Fibroblast of villous mesenchyme (primary cell): Measurements from ENCODE around the gene ARMC7. TPM values are rescaled to one million over a fixed set of nuclear protein-coding genes. Genes with fewer than 3 reads are reported as not detected.

Source experiments
- DNase-seq: peaks from one replicate; pipeline ENCODE4 v3.0.0-alpha.2; 2010; ENCODE audit warnings: low read depth
- H3K4me3 ChIP-seq: 2 replicates; pipeline ENCODE4 v1.5.1; 2011; ENCODE audit warnings: low read depth, mild to moderate bottlenecking, low read length
- CTCF ChIP-seq: IDR thresholded peaks from 2 replicates; pipeline ENCODE4 v1.5.1; 2012; ENCODE audit warnings: low read depth, mild to moderate bottlenecking, low read length; ENCODE audit not compliant: insufficient read depth
- total RNA-seq: library from RNA; depleted of rRNA; stranded (reverse); fragments of >200 nt; gene quantifications from 2 replicates; pipeline ENCODE4 v1.2.3, GENCODE V29; 2012

Gene ARMC7
- total RNA-seq, 1 donor, result 3.0 TPM

DNA sequence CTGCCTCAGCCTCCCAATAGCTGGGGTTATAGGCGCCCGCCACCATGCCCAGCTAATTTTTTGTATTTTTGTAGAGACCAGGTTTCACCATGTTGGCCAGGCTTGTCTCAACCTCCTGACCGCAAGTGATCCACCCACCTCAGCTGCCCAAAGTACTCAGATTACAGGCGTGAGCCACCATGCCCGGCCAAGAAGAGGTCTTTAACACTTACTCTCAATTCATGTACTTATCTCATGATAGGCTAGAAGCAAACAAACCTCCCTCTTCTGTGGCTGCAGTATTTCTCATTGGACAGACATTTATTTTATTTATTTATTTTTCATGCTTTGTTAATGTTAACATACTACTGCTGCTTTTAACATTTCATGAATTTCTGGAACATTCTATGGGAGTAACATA is 28.8 kb downstream of the ARMC7 start:
- no peak for TF ChIP-seq CTCF
- no peak overlapping the region for H3K4me3 ChIP-seq

DNA sequence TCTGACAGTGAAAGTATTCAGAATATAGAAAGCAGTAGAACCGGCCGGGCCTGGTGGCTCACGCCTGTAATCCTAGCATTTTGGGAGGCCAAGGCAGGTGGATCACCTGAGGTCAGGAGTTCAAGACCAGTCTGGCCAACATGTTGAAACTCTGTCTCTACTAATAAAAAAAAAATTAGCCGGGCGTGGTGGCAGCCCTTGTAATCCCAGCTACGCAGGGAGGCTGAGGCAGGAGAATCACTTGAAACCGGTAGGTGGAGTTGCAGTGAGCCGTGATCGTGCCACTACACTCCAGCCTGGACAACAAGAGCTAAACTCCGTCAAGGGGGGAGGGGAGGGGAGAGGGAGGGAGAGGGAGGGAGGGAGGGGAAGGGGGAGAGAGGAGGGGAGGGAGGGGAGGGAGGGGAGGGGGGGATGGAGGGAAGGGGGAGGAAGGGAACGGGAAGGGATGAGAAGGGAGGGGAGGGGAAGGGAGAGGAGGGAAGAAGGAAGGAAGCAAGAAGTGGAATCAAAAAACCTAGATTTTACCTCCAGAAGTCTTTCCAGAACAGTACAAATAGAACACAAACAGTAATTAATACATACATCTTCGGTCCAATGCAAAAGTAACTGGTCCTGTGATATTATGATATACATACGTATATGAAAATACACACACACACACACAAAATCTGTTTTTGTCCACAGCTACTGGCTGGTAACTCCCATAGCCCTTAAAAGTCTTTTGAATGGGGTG is 32.6 kb downstream of the ARMC7 start:
- no peak for TF ChIP-seq CTCF
- H3K4me3 ChIP-seq, result no peak overlapping the region
- no peak for DNase-seq

More for the DNA sequence above, 28.8 kb downstream of the ARMC7 start:
- no peak for DNase-seq

DNA sequence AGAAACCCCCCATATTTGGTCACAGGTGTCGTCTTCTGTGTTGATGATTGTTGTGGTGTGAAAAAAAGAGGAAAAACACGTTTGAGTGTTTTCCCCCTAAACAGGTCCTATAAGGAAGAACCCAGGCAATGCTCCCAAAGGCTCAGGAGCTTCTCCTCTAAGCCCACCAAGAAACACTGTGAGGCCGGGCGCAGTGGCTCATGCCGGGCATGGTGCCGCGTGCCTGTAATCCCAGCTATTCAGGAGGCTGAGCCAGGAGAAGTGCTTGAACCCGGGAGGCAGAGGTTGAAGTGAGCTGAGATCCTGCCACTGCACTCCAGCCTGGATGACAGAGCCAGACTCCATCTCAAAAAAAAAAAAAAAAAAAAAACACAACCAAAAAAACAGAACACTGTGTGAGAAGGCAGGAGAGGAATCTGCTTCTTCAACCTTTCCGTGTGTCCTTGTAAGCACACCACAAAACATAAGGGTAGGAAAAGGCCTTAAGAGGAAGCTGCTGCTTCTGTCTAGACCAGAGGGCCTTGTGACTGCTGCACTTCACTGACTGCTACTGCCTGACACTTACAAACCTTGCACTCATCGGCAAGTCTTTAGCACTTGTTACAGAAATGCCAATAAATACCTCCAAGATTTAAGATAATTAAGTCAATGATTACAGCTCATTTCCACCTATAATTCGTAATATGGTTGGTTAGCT is 35.2 kb downstream of the ARMC7 start:
- DNase-seq, result no peak
- H3K4me3 ChIP-seq, result no peak overlapping the region
- no peak for TF ChIP-seq CTCF

- peak; percentile 40 for DNase-seq
- H3K4me3 ChIP-seq, result no peak overlapping the region
- TF ChIP-seq CTCF, result no peak
Observed at GRCh38 chr17:75146592-75146991, 36.8 kb downstream of the ARMC7 start.

DNA sequence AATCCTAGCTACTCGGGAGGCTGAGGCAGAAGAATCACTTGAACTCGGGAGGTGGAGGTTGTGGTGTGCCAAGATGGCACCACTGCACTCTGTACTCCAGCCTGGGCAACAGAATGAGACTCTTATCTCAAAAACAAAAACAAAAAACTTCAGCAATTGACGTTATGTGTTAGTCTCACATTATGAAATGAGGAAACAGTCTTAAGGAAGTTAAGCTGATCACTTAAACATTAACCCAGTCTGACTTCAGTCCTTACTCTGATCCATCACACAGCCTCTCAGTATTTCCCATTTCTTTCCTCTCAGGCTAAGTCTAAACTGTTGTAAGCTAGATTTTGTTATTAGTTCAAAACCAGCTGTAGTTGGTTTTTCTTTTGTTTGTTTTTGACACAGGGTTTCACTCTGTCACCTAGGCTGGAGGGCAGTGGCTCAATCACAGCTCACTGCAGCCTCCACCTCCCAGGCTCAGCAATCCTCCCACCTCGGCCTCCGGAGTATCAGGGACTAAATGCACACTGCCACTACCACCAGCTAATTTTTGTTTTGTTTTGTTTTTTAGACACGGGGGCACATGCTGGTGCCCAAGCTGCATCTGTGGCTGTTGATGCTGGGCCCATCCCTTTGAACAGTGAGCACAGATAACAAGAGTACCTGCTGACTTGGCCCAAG is 38.2 kb downstream of the ARMC7 start:
- no peak overlapping the region for H3K4me3 ChIP-seq
- TF ChIP-seq CTCF, result no peak
- DNase-seq, result no peak

- no peak for TF ChIP-seq CTCF
- DNase-seq, result no peak
- H3K4me3 ChIP-seq, result no peak overlapping the region
Observed at GRCh38 chr17:75151930-75152329, 42.2 kb downstream of the ARMC7 start.
